IPS-15b (cell line): ENCODE data around the gene NOP14.

Experiments
- H3K27me3 ChIP-seq: one replicate; pipeline ENCODE4 v1.6.1; 2013; ENCODE audit warnings: low read length; ENCODE audit not compliant: control insufficient read depth, insufficient read depth
- H3K36me3 ChIP-seq: one replicate; pipeline ENCODE4 v1.6.1; 2013; ENCODE audit warnings: low read length; ENCODE audit not compliant: control insufficient read depth, insufficient read depth
- H3K4me1 ChIP-seq: one replicate; pipeline ENCODE4 v1.6.1; 2013; ENCODE audit warnings: mild to moderate bottlenecking, low read length; ENCODE audit not compliant: control insufficient read depth, insufficient read depth
- H3K4me3 ChIP-seq: one replicate; pipeline ENCODE4 v1.5.1; 2013; ENCODE audit warnings: low read depth, low read length
- H3K9ac ChIP-seq: one replicate; pipeline ENCODE4 v1.6.1; 2013; ENCODE audit warnings: low read depth, mild to moderate bottlenecking, low read length
- H3K9me3 ChIP-seq: one replicate; pipeline ENCODE4 v1.6.1; 2013; ENCODE audit warnings: mild to moderate bottlenecking, low read length; ENCODE audit not compliant: control insufficient read depth, insufficient read depth

The NOP14 gene

DNA sequence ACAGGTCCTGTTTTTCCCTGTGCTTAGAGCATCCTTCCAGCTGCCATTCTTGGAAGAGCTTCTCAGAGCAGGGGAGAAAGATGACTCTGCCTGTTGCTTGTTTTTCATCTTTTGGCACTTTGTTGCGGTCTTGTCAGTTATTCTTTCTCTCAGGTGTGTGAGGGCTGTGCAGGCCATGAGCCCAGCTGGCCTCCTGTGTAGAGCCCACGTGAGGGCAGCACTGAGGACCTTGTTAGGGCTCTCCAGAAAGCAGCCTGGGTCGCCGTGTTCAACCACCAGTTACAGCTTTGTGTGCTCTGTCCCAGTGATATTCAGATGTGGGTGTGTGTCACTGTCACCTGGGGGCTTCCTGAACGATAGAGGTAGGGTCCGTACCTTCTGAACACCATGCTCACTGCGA lies 52.8 kb downstream of the NOP14 start:
- Histone ChIP-seq H3K9ac (no peak overlapping the region), H3K36me3 (peaks cover 21% of the 10 kb centered on the region), H3K9me3 (no peaks in the 10 kb centered on the region), H3K27me3 (no peaks in the 10 kb centered on the region), H3K4me3 (no peak overlapping the region), H3K4me1 (no peaks in the 10 kb centered on the region)

DNA sequence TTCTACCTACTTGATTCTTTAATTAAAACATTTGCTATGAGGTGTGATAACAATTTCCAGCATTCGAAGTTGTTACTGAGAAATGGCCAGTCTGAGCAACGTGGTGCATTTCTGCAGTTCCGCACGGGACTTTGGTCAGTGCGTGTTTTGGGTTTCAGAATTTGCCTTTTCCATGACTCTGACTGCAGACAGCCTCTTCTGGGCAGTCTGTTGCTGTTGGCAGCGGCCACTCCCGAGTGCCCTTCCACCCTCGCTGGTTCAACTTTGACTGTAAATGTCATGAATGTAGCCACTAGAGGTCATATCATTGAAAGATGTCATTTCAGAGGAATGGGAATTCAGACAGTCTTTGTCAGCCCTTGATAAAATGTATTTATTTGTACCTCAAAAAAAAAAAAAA lies 53.6 kb downstream of the NOP14 start:
- Histone ChIP-seq H3K4me1 (no peaks in the 10 kb centered on the region), H3K9me3 (no peaks in the 10 kb centered on the region), H3K9ac (no peak overlapping the region), H3K36me3 (peaks cover 26% of the 10 kb centered on the region), H3K4me3 (no peak overlapping the region), H3K27me3 (no peaks in the 10 kb centered on the region)

DNA sequence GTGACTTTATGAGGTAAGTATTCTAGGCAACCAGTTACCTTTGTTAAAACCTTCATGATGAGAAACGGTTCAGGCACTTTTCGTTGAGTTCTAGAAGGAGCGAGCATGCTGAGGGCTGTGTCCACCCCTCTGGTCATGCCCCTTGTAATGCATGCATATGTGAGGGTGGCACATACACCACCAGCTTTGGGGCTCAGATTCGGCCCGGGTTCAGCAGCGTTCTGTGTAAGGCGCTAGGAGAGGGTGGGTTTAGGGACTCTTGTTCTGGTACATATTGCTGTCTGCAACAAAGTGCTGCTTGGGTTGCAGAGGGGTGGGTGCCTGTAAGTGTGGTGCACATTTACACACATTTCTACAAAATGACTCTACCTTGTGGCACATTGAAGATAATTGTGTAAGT lies 54.5 kb downstream of the NOP14 start:
- no peak overlapping the region for H3K9ac ChIP-seq
- H3K36me3 ChIP-seq, result peaks cover 29% of the 10 kb centered on the region
- H3K4me1 ChIP-seq, result no peaks in the 10 kb centered on the region
- H3K9me3 ChIP-seq, result no peaks in the 10 kb centered on the region
- no peaks in the 10 kb centered on the region for H3K27me3 ChIP-seq
- H3K4me3 ChIP-seq, result no peak overlapping the region

DNA sequence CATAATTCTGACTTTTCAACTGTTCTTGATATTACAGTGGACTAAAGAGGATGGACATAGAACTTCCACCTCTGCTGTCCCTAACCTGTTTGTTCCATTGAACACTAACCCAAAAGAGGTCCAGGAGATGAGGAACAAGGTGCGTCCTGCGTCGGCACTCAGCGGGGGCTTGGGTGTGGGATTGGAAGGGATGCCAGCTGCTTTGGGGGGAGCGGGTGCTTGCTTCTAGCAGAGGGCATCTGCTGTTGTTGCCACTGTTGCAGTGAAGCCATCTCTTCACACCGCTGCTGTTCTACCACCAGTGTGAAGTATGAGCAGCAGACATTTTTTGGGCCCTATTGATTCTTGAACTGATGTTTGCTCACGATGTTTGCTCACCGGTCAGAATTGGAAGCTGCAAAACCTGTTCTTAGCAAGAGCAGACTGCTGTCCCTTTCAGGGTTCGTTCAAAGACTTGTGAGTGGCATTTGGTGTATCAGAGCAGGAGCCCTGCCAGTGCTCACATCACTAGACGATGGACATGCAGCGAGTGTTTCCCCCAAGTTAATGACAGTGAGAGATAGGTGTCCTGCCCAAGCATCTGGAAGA lies 55.4 kb downstream of the NOP14 start:
- Histone ChIP-seq H3K4me1 (no peaks in the 10 kb centered on the region), H3K36me3 (peaks cover 29% of the 10 kb centered on the region), H3K9ac (no peak overlapping the region), H3K9me3 (no peaks in the 10 kb centered on the region), H3K4me3 (no peak overlapping the region), H3K27me3 (no peaks in the 10 kb centered on the region)

DNA sequence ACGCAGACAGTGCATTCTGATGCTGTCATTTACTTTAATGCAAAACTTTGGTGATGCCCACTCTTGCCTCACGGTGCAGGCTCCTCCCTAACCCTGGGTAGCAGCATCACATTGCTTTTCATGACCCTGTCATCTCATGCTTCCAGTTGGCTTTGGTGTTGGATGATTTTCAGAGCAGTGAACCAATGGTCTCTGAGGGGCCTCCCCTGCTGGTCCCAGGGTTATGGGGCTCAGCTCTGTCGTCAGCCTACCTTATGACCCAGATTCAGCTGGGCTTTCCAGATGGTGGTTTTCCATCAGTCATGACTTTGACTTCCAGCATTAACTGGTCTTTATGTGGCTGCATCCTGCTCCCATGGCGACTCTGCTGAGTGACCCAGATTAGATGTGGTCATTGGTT lies 56.0 kb downstream of the NOP14 start:
- no peak overlapping the region for H3K9ac ChIP-seq
- H3K27me3 ChIP-seq, result no peaks in the 10 kb centered on the region
- no peaks in the 10 kb centered on the region for H3K9me3 ChIP-seq
- H3K36me3 ChIP-seq, result peaks cover 29% of the 10 kb centered on the region
- no peak overlapping the region for H3K4me3 ChIP-seq
- H3K4me1 ChIP-seq, result no peaks in the 10 kb centered on the region

DNA sequence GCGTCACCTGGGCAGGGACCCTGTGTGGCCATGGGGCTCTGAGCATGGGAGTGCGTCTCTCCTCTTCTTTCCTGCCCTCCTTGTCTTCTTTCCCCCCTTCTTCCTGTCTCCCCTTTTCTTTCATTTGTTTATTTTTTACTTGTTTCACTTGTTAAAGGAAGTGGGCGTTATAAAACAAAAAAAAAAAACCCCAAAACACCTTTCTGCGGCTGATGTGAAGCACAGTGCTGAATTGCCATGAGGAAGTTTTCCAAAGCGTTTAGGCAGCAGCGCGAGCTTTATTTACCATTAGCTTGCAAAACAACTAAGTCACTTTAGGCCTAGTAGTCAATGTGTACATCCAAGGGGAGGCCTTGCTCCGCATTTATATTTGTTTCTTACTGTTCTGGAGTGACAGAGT lies 57.0 kb downstream of the NOP14 start:
- Histone ChIP-seq H3K4me3 (no peak overlapping the region), H3K36me3 (peaks cover 24% of the 10 kb centered on the region), H3K4me1 (no peaks in the 10 kb centered on the region), H3K27me3 (no peaks in the 10 kb centered on the region), H3K9me3 (no peaks in the 10 kb centered on the region), H3K9ac (no peak overlapping the region)

DNA sequence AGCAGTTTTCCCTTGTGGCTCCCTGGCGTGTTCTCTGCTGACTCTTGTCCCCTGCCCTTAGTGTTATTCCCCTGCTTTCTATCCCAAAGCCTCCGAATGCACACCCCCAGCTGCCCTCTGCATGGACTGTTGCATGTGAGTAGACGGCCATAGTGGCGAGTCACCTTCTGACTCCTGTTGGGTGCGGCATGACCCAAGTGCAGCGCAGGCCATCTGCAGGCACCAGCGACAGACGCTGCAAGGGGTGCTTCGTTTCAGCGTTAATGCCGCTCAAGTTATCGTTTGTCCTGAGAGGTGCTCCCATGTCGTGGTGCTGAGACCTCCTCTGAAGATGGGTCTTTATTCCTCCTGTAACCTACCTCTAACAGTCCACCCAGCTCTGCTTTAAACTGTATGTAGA lies 57.7 kb downstream of the NOP14 start:
- peaks cover 29% of the 10 kb centered on the region for H3K36me3 ChIP-seq
- H3K9me3 ChIP-seq, result no peaks in the 10 kb centered on the region
- no peak overlapping the region for H3K4me3 ChIP-seq
- H3K4me1 ChIP-seq, result no peaks in the 10 kb centered on the region
- H3K27me3 ChIP-seq, result no peaks in the 10 kb centered on the region
- no peak overlapping the region for H3K9ac ChIP-seq

DNA sequence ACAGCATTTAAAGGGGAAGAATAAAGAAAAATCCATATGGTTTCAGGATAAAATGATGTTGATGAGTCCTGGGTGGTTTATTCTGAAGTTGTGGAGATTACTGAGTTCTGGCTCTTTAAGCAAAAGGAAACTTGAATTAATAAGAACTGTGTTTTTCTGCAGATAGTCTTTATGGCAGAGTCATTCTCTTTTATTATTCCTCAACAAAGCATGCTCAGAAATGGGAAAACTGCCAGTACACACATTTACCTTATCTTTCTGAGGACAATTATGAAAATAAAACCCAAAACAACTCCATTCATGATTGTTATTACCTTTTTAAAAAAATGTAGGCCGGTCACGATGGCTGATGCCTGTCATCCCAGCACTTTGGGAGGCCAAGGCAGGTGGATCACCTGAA lies 61.1 kb downstream of the NOP14 start:
- Histone ChIP-seq H3K36me3 (peaks cover 26% of the 10 kb centered on the region), H3K4me3 (no peak overlapping the region), H3K9ac (no peak overlapping the region), H3K27me3 (no peaks in the 10 kb centered on the region), H3K4me1 (no peaks in the 10 kb centered on the region), H3K9me3 (no peaks in the 10 kb centered on the region)

DNA sequence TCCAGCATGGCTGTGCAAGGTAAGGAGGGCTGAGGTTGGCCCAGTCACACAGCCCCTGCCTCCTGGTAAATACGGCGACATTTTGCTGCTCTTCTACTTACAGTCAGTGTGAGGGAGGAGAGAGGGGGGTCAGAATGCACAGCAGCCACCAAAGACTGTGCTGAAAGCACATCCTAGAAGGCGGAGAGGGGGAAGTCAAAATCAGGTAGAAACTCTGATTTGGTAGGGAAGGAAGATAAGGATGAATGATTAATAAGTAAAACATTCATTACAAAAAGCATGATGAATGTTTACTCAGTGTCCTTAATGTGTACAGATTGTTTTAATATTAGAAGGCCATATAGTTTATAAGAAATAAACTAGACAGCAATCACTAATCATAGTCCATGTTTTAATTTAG lies 62.0 kb downstream of the NOP14 start:
- peaks cover 26% of the 10 kb centered on the region for H3K36me3 ChIP-seq
- H3K9me3 ChIP-seq, result no peaks in the 10 kb centered on the region
- no peaks in the 10 kb centered on the region for H3K4me1 ChIP-seq
- H3K4me3 ChIP-seq, result no peak overlapping the region
- no peaks in the 10 kb centered on the region for H3K27me3 ChIP-seq
- H3K9ac ChIP-seq, result no peak overlapping the region

DNA sequence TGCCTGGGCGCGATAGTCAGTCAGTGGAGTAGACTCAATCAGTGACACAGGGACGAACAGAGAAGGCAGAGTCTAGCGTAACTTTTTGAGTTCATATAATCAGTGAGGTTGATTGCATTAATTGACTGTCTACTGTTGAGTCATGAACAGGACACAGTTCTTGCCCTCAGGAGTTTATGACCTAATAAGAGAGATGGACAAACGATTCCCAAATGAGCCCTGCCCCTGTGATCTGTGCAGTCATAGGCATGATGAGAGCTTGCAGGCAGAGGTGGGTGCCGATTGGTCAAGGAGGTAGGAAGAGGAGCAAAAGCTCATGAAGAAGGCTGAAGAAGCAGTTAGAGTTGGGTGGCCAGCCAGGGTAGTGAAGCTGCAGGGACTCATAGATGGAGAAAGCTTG lies 62.5 kb downstream of the NOP14 start:
- no peaks in the 10 kb centered on the region for H3K4me1 ChIP-seq
- no peaks in the 10 kb centered on the region for H3K9me3 ChIP-seq
- no peak overlapping the region for H3K4me3 ChIP-seq
- peaks cover 26% of the 10 kb centered on the region for H3K36me3 ChIP-seq
- H3K27me3 ChIP-seq, result no peaks in the 10 kb centered on the region
- no peak overlapping the region for H3K9ac ChIP-seq

DNA sequence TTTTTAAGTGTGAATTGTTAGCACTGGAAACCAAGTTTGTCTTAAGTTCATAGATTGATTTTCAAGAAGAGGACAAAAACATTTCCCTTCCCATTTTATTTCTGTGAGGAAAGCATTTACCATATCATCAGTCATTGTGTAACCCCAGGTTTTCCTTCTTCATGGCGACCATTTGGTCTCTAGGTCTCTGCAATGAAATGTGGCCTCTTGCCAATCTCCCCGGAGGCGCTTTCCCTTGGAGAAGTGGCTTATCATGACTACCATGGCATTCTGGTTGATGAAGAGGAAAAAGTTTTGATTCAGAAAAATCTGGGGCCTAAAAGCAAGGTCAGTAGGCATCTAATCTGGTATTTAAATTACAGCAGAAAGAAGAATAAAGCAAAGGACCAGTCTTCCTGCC lies 65.2 kb downstream of the NOP14 start:
- Histone ChIP-seq H3K4me3 (no peak overlapping the region), H3K9me3 (no peaks in the 10 kb centered on the region), H3K9ac (no peak overlapping the region), H3K27me3 (no peaks in the 10 kb centered on the region), H3K36me3 (peaks cover 23% of the 10 kb centered on the region), H3K4me1 (no peaks in the 10 kb centered on the region)

DNA sequence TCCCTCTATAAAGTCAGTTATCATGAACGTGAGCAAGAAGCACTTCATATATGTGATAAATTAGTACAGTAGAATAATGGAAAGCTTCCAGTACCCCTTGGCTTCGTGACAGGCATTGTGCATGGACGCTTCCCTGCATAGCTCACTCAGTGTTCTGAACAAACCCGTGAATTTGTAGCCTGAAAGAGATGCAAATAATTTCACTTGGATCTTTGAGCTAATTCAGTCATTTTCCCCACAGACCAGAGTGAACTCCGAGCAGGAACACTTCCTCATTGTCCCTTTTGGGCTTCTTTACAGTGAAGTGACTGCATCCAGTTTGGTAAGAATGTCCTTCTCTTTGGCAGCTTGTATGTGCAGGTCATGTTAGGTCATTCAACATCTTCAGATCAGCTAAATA lies 69.4 kb downstream of the NOP14 start:
- Histone ChIP-seq H3K4me1 (no peaks in the 10 kb centered on the region), H3K36me3 (peaks cover 9% of the 10 kb centered on the region), H3K27me3 (no peaks in the 10 kb centered on the region), H3K4me3 (no peak overlapping the region), H3K9ac (no peak overlapping the region), H3K9me3 (no peaks in the 10 kb centered on the region)

DNA sequence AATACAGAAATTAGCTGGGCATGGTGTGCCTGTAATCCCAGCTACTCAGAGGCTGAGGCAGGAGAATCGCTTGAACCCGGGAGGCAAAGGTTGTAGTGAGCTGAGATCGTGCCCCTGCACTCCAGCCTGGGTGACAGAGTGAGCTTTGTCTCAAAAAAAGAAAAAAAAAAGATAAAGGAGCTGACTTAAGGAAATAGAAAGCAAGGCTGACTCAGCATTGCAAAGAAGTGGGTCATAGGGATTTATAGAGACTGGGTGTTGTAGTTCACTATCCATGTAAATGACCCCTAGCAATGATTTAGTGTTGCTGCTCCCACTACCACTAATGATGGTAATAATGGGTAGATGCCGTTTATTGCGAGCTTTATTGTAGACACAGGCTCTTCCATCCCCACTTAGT lies 71.9 kb downstream of the NOP14 start:
- Histone ChIP-seq H3K36me3 (peaks cover 10% of the 10 kb centered on the region), H3K27me3 (no peaks in the 10 kb centered on the region), H3K9ac (no peak overlapping the region), H3K9me3 (no peaks in the 10 kb centered on the region), H3K4me1 (no peaks in the 10 kb centered on the region), H3K4me3 (no peak overlapping the region)
